GM12878 (cell line): ENCODE results near the gene ABCB7. TPM values are rescaled to one million over a fixed set of nuclear protein-coding genes. Genes with fewer than 3 reads are reported as not detected.

Experiments
- ATAC-seq: fragments of 200-7000 bp; cut with Tn5 transposase; 3 replicates; pipeline ENCODE4 v1.9.1; 2020; ENCODE audit warnings: mild to moderate bottlenecking, moderate library complexity
- BruUV-seq: library from RNA; stranded (reverse); fragments of 400-500 nt; replicated peaks from 2 replicates; lab custom pipeline; 2021; lab: Mats Ljungman, UMichigan
- CTCF ChIA-PET: fragments of 300-600 bp; sonication (Branson Sonifier 250); formaldehyde crosslinking; extraction: SDS; loops from one replicate; lab custom pipeline; 2021; ENCODE audit warnings: inconsistent platforms; lab: Yijun Ruan, JAX
- POLR2A ChIA-PET: fragments of 350-600 bp; formaldehyde crosslinking; extraction: SDS; loops from one replicate; lab custom pipeline; 2021; ENCODE audit warnings: inconsistent platforms; lab: Charles Lee
- RAD21 ChIA-PET: fragments of 300-600 bp; sonication (Branson Sonifier 250); formaldehyde crosslinking; loops from one replicate; lab custom pipeline; 2023; ENCODE audit warnings: antibody characterized with exemption; ENCODE audit not compliant: unreplicated experiment; lab: Charles Lee
- SMC1A ChIA-PET: fragments of 300-600 bp; sonication (Branson Sonifier 250); formaldehyde crosslinking; loops from one replicate; lab custom pipeline; 2023; ENCODE audit not compliant: unreplicated experiment, uncharacterized antibody; lab: Charles Lee
- DNase-seq: peaks from one replicate; pipeline ENCODE4 v3.0.0-alpha.2; 2011; ENCODE audit warnings: low read depth, low spot score
- FAIRE-seq: peaks from 3 replicates; lab custom pipeline; 2011; peaks lifted over from hg19 to GRCh38; lab: Jason Lieb, UNC
- H2AFZ ChIP-seq: 2 replicates; pipeline ENCODE4 v1.6.0; 2011; ENCODE audit warnings: low read depth, low read length, control low read depth; ENCODE audit not compliant: control insufficient read depth
- H3K27ac ChIP-seq: 2 replicates; pipeline ENCODE4 v1.5.1; 2011; ENCODE audit warnings: control low read depth; ENCODE audit not compliant: control insufficient read depth, insufficient read depth
- H3K27me3 ChIP-seq, 2 experiments: replicated peaks in 1 of 2; 2 replicates each; pipeline versions ENCODE4 v1.6.0 to v1.6.1; 2011; ENCODE audit warnings: low read length in 1 of 2; ENCODE audit not compliant: control insufficient read depth in 2 of 2, insufficient read depth in 2 of 2
- H3K36me3 ChIP-seq, 2 experiments: 2 replicates each; pipeline ENCODE4 v1.5.1; 2011; ENCODE audit warnings: low read length in 1 of 2; ENCODE audit not compliant: control insufficient read depth in 2 of 2, insufficient read depth in 2 of 2
- H3K4me1 ChIP-seq: 2 replicates; pipeline ENCODE4 v1.6.1; 2011; ENCODE audit warnings: mild to moderate bottlenecking, low read length, moderate library complexity, mixed read lengths; ENCODE audit not compliant: control insufficient read depth, insufficient read depth
- H3K4me2 ChIP-seq: 2 replicates; pipeline ENCODE4 v1.6.0; 2011; ENCODE audit warnings: control low read depth; ENCODE audit not compliant: control insufficient read depth, insufficient read depth
- H3K4me3 ChIP-seq: fragments of 200-600 bp; sonication (generic); 2 replicates; pipeline ENCODE4 v1.5.1; 2016
- H3K79me2 ChIP-seq: 2 replicates; pipeline ENCODE4 v1.6.0; 2011; ENCODE audit warnings: low read length; ENCODE audit not compliant: control insufficient read depth, insufficient read depth
- H3K9ac ChIP-seq: 2 replicates; pipeline ENCODE4 v1.8.0; 2011; ENCODE audit warnings: low read length, control low read depth, mixed read lengths; ENCODE audit not compliant: control insufficient read depth, insufficient read depth
- H3K9me3 ChIP-seq: replicated peaks from 3 replicates; pipeline ENCODE4 v1.5.1; 2011; ENCODE audit warnings: mild to moderate bottlenecking, low read length; ENCODE audit not compliant: control insufficient read depth, insufficient read depth
- H4K20me1 ChIP-seq: 2 replicates; pipeline ENCODE4 v1.6.0; 2011; ENCODE audit not compliant: control insufficient read depth, insufficient read depth
- IKZF1 ChIP-seq: fragments of 450-650 bp; conservative IDR thresholded peaks from 2 replicates; pipeline ENCODE4 v1.6.1; 2017; ENCODE audit warnings: antibody characterized with exemption, mild to moderate bottlenecking
- IRF3 ChIP-seq: fragments of 450-650 bp; IDR thresholded peaks from 2 replicates; pipeline ENCODE4 v1.6.1; 2014; ENCODE audit warnings: mild to moderate bottlenecking
- NFYA ChIP-seq: IDR thresholded peaks from 2 replicates; pipeline ENCODE4 v1.6.1; 2011; ENCODE audit warnings: low read depth, mild to moderate bottlenecking, low read length, improper control_type of control experiment, borderline replicate concordance
- NR2C2 ChIP-seq: IDR thresholded peaks from 2 replicates; pipeline ENCODE4 v1.6.1; 2011; ENCODE audit warnings: borderline replicate concordance, low read depth; ENCODE audit not compliant: control insufficient read depth, insufficient read length
- RELA ChIP-seq: fragments of 450-650 bp; IDR thresholded peaks from 2 replicates; pipeline ENCODE4 v1.8.0; 2014; ENCODE audit warnings: borderline replicate concordance; ENCODE audit not compliant: partially characterized antibody
- ZNF217 ChIP-seq: fragments of 450-650 bp; IDR thresholded peaks from 2 replicates; pipeline ENCODE4 v1.6.1; 2017; ENCODE audit warnings: antibody characterized with exemption, mild to moderate bottlenecking
- ZNF274 ChIP-seq: IDR thresholded peaks from one replicate; pipeline ENCODE4 v1.8.0; 2011; ENCODE audit not compliant: insufficient read length, insufficient read depth
- WGBS: methylation state at CpG from one replicate; pipeline ENCODE4 v1.1.6; 2016; ENCODE audit warnings: low lambda C conversion rate; ENCODE audit not compliant: insufficient replicate concordance, insufficient coverage; ENCODE audit errors: missing lambda C conversion rate; 5-methylcytosine and 5-hydroxymethylcytosine counted together
- in situ Hi-C: fragments of 300-500 bp; cut with MboI; formaldehyde crosslinking; loops from 9 replicates; pipeline ENCODE4 v1.14.3; 2018; ENCODE audit warnings: mixed read lengths
- intact Hi-C: fragments of 100-400 bp; cut with micrococcal nuclease; formaldehyde crosslinking; loops from one replicate; pipeline ENCODE4 v1.14.2; 2022; ENCODE audit not compliant: unreplicated experiment
- polyA plus RNA-seq, 11 experiments: library from polyadenylated mRNA; depleted of rRNA in 4 of 11; unstranded in 6 of 11; stranded (reverse) in 5 of 11; fragments of >200 nt; fragmentation: Nextera tagmentation in 4 of 11; fragmentation: Illumina TruSeq in 1 of 11; extraction: Ambion mirVana in 4 of 11; extraction: Trizol in 1 of 11; gene quantifications; 1 replicate in 1 of 11; 2 replicates in 10 of 11; pipeline versions ENCODE4 v1.2.1 to v1.2.3, GENCODE V29; 2011 to 2016; ENCODE audit warnings: inconsistent platforms in 2 of 11, missing spikeins in 2 of 11, low read depth in 1 of 11
- total RNA-seq, 4 experiments: library from RNA; depleted of rRNA in 3 of 4; stranded (reverse); fragments of >200 nt in 3 of 4; fragmentation: Illumina TruSeq in 1 of 4; extraction: Trizol in 1 of 4; gene quantifications; 2 replicates each; pipeline versions ENCODE4 v1.2.1 to v1.2.3, GENCODE V29; 2013 to 2021

Gene ABCB7
- total and polyA plus RNA-seq, 10 of the 15 experiments (the other 5 are each of a cell fraction or from before 2014, with no cell fraction given) = 16.8 to 62.7 (median 30.6) TPM

- no peak overlapping the region for H3K9ac ChIP-seq
- ATAC-seq = no peak
- ChIA-PET POLR2A (no interaction called here), SMC1A (no interaction called here), RAD21 (no interaction called here), CTCF (interaction anchor here (0.6 kb wide), 1 partner anchor 87 kb away, joined by 3 read pairs; no protein-coding TSS in a partner anchor)
- intact Hi-C loops = no loop called here
- in situ Hi-C loops = no loop called here
- no peaks in the 10 kb centered on the region for H3K27me3 ChIP-seq
- no peak for DNase-seq
- no peaks in the 10 kb centered on the region for H3K4me1 ChIP-seq
- no peaks in the 10 kb centered on the region for H4K20me1 ChIP-seq
- no peak for FAIRE-seq
- no peaks in the 10 kb centered on the region for H3K36me3 ChIP-seq
- TF ChIP-seq RELA (no peak), ZNF217 (no peak), NFYA (no peak), IRF3 (no peak), NR2C2 (no peak), ZNF274 (no peak)
- no peaks in the 10 kb centered on the region for H3K79me2 ChIP-seq
- H3K27ac ChIP-seq = no peak overlapping the region
- no peaks in the 10 kb centered on the region; the same call in 1 of the 3 replicates for H3K9me3 ChIP-seq
- no TSS peak for BruUV-seq
- no peak overlapping the region for H2AFZ ChIP-seq
- no peak overlapping the region for H3K4me3 ChIP-seq
- no peak overlapping the region for H3K4me2 ChIP-seq
Observed at GRCh38 chrX:75084757-75085156, 71.3 kb downstream of the ABCB7 start.

- no TSS peak for BruUV-seq
- Histone ChIP-seq H3K4me2 (no peak overlapping the region), H3K27ac (no peak overlapping the region), H2AFZ (no peak overlapping the region), H3K4me3 (no peak overlapping the region), H4K20me1 (no peaks in the 10 kb centered on the region), H3K9ac (no peak overlapping the region), H3K27me3 (no peaks in the 10 kb centered on the region), H3K9me3 (no peaks in the 10 kb centered on the region), H3K4me1 (no peaks in the 10 kb centered on the region), H3K79me2 (no peaks in the 10 kb centered on the region), H3K36me3 (0 out of 4 replicates have a peak, but pooled peaks cover 0 to 4% of the 10 kb centered on the region in 2 experiments)
- intact Hi-C loops (no loop called here), in situ Hi-C loops (no loop called here)
- ATAC-seq (no peak), FAIRE-seq (no peak), DNase-seq (no peak)
- ChIA-PET SMC1A (interaction anchor here (1.0 to 1.5 kb wide), 2 partner anchors 8 to 14 kb away, joined by 3 to 4 read pairs; no protein-coding TSS in a partner anchor), RAD21 (no interaction called here), POLR2A (no interaction called here), CTCF (interaction anchor here (1.8 kb wide), 1 partner anchor 9 kb away, joined by 5 read pairs; no protein-coding TSS in a partner anchor)
- WGBS = 96% methylated on average over 1 of the region's 1 CpG
- TF ChIP-seq IKZF1 = no peak
Observed at GRCh38 chrX:75076429-75076828, 79.7 kb downstream of the ABCB7 start.
